D341Med (cell line): ENCODE data around the gene MYO1D.

Source experiments
- DNase-seq: peaks from one replicate; pipeline ENCODE4 v3.0.0; 2012; ENCODE audit warnings: low spot score

MYO1D gene

GRCh38 chr17:32504166-32504990 is 372.5 kb downstream of the MYO1D start:
- no peak for DNase-seq

GRCh38 chr17:32503251-32504165 is 373.4 kb downstream of the MYO1D start:
- DNase-seq, result no peak

- DNase-seq, result no peak
Observed at GRCh38 chr17:32502710-32503109, 374.2 kb downstream of the MYO1D start.

GRCh38 chr17:32502013-32502412 is 374.9 kb downstream of the MYO1D start:
- DNase-seq, result no peak

- DNase-seq, result no peak
Observed at GRCh38 chr17:32498391-32498790, 378.5 kb downstream of the MYO1D start.

GRCh38 chr17:32497431-32498205 is 379.3 kb downstream of the MYO1D start:
- no peak for DNase-seq

- DNase-seq, result no peak
Observed at GRCh38 chr17:32496395-32497073, 380.4 kb downstream of the MYO1D start.

GRCh38 chr17:32495359-32496231 is 381.3 kb downstream of the MYO1D start:
- no peak for DNase-seq

GRCh38 chr17:32494621-32495358 is 382.1 kb downstream of the MYO1D start:
- DNase-seq, result no peak

- no peak for DNase-seq
Observed at GRCh38 chr17:32493976-32494513, 382.9 kb downstream of the MYO1D start.

GRCh38 chr17:32493571-32493970 is 383.4 kb downstream of the MYO1D start:
- no peak for DNase-seq

GRCh38 chr17:32492648-32493289 is 384.2 kb downstream of the MYO1D start:
- DNase-seq, result no peak

- DNase-seq, result no peak
Observed at GRCh38 chr17:32492264-32492589, 384.7 kb downstream of the MYO1D start.

- DNase-seq, result peak; percentile 71
Observed at GRCh38 chr17:32491371-32492263, 385.3 kb downstream of the MYO1D start.

- peak; percentile 84 for DNase-seq
Observed at GRCh38 chr17:32490101-32490482, 386.8 kb downstream of the MYO1D start.

- DNase-seq, result no peak
Observed at GRCh38 chr17:32489320-32490100, 387.4 kb downstream of the MYO1D start.

GRCh38 chr17:32488604-32489180 is 388.2 kb downstream of the MYO1D start:
- no peak for DNase-seq
